Measurements from ENCODE around the gene GTF2A1L.

GRCh38 chr2:48600204-48600813 is 17.3 kb upstream of the GTF2A1L start:
- TF ChIP-seq CTCF (IDR thresholded peaks at IDR 0.05; ENCODE audit: low read length) (peak; percentile 71), EZH2 (IDR thresholded peaks at IDR 0.05; ENCODE audit: borderline replicate concordance, low read length) (no peak)
